Liver (tissue), 9 donors: ENCODE measurements around the gene COMMD4. TPM values are rescaled to one million over a fixed set of nuclear protein-coding genes. Genes with fewer than 3 reads are reported as not detected.

Experiments
- DNase-seq: peaks from one replicate; pipeline ENCODE4 v3.0.0-alpha.2; 2017; ENCODE audit warnings: low spot score
- H3K27ac ChIP-seq, 2 donors: one replicate each; pipeline ENCODE4 v1.7.0; 2013; ENCODE audit warnings: inconsistent platforms in 2 of 2, low read length in 2 of 2, control low read depth in 1 of 2, low read depth in 1 of 2, mild to moderate bottlenecking in 1 of 2
- H3K27me3 ChIP-seq, 4 donors: one replicate each; pipeline versions ENCODE4 v1.6.1 to v1.7.0; 2013; ENCODE audit warnings: low read length in 3 of 4, inconsistent platforms in 1 of 4, mild to moderate bottlenecking in 1 of 4, moderate library complexity in 1 of 4; ENCODE audit not compliant: control insufficient read depth in 4 of 4, insufficient read depth in 4 of 4
- H3K36me3 ChIP-seq, 4 donors: one replicate each; pipeline versions ENCODE4 v1.6.1 to v1.7.0; 2013; ENCODE audit warnings: low read length in 3 of 4, mild to moderate bottlenecking in 3 of 4, low read depth in 1 of 4, moderate library complexity in 1 of 4; ENCODE audit not compliant: control insufficient read depth in 4 of 4, insufficient read depth in 3 of 4
- H3K4me1 ChIP-seq, 4 donors: one replicate each; pipeline versions ENCODE4 v1.6.1 to v1.7.0; 2013; ENCODE audit warnings: low read length in 3 of 4, mild to moderate bottlenecking in 3 of 4, moderate library complexity in 1 of 4; ENCODE audit not compliant: control insufficient read depth in 4 of 4, insufficient read depth in 4 of 4
- H3K4me3 ChIP-seq, 3 donors: one replicate each; pipeline versions ENCODE4 v1.6.1 to v1.7.0; 2013; ENCODE audit warnings: low read length in 3 of 3, control low read depth in 1 of 3, low read depth in 1 of 3, mild to moderate bottlenecking in 1 of 3
- H3K9ac ChIP-seq, 2 donors: one replicate each; pipeline ENCODE4 v1.7.0; 2013; ENCODE audit warnings: low read length in 2 of 2, mild to moderate bottlenecking in 2 of 2, moderate library complexity in 2 of 2, control low read depth in 1 of 2, low read depth in 1 of 2
- H3K9me3 ChIP-seq, 4 donors: one replicate each; pipeline versions ENCODE4 v1.6.1 to v1.7.0; 2013; ENCODE audit warnings: low read length in 3 of 4; ENCODE audit not compliant: control insufficient read depth in 4 of 4
- ATF3 ChIP-seq: IDR thresholded peaks from 2 replicates; pipeline ENCODE4 v1.6.1; 2016; ENCODE audit warnings: antibody characterized with exemption
- CTCF ChIP-seq: fragments of 150-350 bp; IDR thresholded peaks from 2 replicates; pipeline ENCODE4 v1.5.1; 2017; ENCODE audit warnings: improper control_type of control experiment, low read depth, low read length; ENCODE audit not compliant: missing input control
- EGR1 ChIP-seq, 2 donors: IDR thresholded peaks; 2 replicates each; pipeline ENCODE4 v1.6.1; 2016 to 2018; ENCODE audit warnings: antibody characterized with exemption in 2 of 2, low read depth in 2 of 2
- FOXA2 ChIP-seq: IDR thresholded peaks from 2 replicates; pipeline ENCODE4 v1.6.1; 2016; ENCODE audit warnings: antibody characterized with exemption
- GABPA ChIP-seq, 2 donors: IDR thresholded peaks in 1 of 2; conservative IDR thresholded peaks in 1 of 2; 2 replicates each; pipeline ENCODE4 v1.6.1; 2016; ENCODE audit warnings: antibody characterized with exemption in 2 of 2, mild to moderate bottlenecking in 1 of 2, moderate library complexity in 1 of 2
- HNF4A ChIP-seq, 2 donors: conservative IDR thresholded peaks; 2 replicates each; pipeline ENCODE4 v1.6.1; 2016; ENCODE audit warnings: antibody characterized with exemption in 2 of 2, mild to moderate bottlenecking in 2 of 2
- JUND ChIP-seq, 2 donors: IDR thresholded peaks; 2 replicates each; pipeline ENCODE4 v1.6.1; 2016; ENCODE audit warnings: antibody characterized with exemption in 2 of 2
- RAD21 ChIP-seq, 2 donors: IDR thresholded peaks; 2 replicates each; pipeline ENCODE4 v1.6.1; 2016; ENCODE audit warnings: antibody characterized with exemption in 2 of 2, mild to moderate bottlenecking in 2 of 2
- RXRA ChIP-seq, 2 donors: IDR thresholded peaks; 2 replicates each; pipeline ENCODE4 v1.6.1; 2017 to 2018; ENCODE audit warnings: antibody characterized with exemption in 2 of 2, mild to moderate bottlenecking in 1 of 2
- SP1 ChIP-seq: IDR thresholded peaks from 2 replicates; pipeline ENCODE4 v1.6.1; 2018; ENCODE audit warnings: antibody characterized with exemption, mild to moderate bottlenecking
- TAF1 ChIP-seq: conservative IDR thresholded peaks from 2 replicates; pipeline ENCODE4 v1.6.1; 2016; ENCODE audit warnings: antibody characterized with exemption, mild to moderate bottlenecking
- WGBS: extraction: QIAGEN DNeasy Blood & Tissue Kit; methylation state at CpG from one replicate; pipeline ENCODE4 v1.1.7; 2013; 5-methylcytosine and 5-hydroxymethylcytosine counted together
- polyA plus RNA-seq, 2 donors: library from polyadenylated mRNA; stranded (reverse) in 1 of 2; unstranded in 1 of 2; fragments of 200-250 nt in 1 of 2; fragments of >200 nt in 1 of 2; fragmentation: Nextera tagmentation in 1 of 2; extraction: Ambion mirVana in 1 of 2; gene quantifications; one replicate each; pipeline versions ENCODE4 v1.2.1 to v1.2.3, GENCODE V29; 2013 to 2015
- total RNA-seq, 2 donors: library from RNA; depleted of rRNA; stranded (reverse); fragments of >200 nt; gene quantifications; one replicate each; pipeline ENCODE4 v1.2.3, GENCODE V29; 2014
- TF ChIP-seq, protein P1 (sequence below): IDR thresholded peaks from 2 replicates; pipeline ENCODE4 v1.6.1; 2016; ENCODE audit warnings: antibody characterized with exemption
- donor health status: healthy.
- donor health status: healthy.
- donor health status: healthy.
- donor health status: healthy.
- donor health status: healthy.

Gene COMMD4
- total and polyA plus RNA-seq, 4 donors, result 21.2 to 56.0 (median 37.3) TPM

DNA sequence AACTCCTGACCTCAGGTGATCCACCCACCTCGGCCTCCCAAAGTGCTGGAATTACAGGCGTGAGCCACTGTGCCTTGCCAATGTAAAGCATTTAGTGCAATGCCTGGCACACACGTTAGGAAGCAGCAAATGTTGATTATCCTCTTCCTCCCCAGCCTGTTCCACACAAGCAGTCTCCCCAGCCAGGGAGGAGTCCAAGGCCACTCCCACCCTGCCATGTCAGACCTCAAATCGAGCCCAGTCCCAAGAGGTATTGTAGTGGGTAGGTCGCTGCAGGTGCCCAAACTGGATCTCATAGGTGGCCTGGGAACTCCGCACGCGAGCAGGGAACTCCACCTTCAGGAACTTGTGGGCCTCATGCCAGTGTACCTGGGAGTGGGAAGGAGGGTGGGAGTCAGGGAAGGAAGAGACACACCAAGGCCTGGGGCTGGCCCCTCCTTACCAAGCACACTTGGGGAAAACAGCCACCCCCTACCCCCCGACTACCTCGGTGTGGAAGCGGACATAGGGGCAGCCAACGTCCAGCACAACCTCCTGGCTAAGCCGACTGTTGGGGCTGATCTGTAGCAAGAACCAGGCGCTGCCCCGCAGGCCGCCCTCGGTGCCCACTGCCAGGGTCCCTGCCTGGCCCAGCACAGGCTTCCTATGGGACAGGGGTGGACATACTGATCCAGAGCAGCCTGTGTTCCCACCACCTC is 22.3 kb downstream of the COMMD4 start:
- H3K9ac ChIP-seq, result no peak overlapping the region
- no peak for TF ChIP-seq SP1
- H3K9me3 ChIP-seq, result no peaks in the 10 kb centered on the region
- no peak overlapping the region for H3K4me3 ChIP-seq
- no peaks in the 10 kb centered on the region for H3K27me3 ChIP-seq
- H3K36me3 ChIP-seq, result peaks cover 10 to 70% (median 30%) of the 10 kb centered on the region in 4 donors
- DNase-seq, result no peak
- H3K4me1 ChIP-seq, result peaks cover 7 to 18% (median 15%) of the 10 kb centered on the region in 4 donors
- no peak overlapping the region for H3K27ac ChIP-seq
- WGBS, result 92% methylated on average over 17 of the region's 17 CpGs

DNA sequence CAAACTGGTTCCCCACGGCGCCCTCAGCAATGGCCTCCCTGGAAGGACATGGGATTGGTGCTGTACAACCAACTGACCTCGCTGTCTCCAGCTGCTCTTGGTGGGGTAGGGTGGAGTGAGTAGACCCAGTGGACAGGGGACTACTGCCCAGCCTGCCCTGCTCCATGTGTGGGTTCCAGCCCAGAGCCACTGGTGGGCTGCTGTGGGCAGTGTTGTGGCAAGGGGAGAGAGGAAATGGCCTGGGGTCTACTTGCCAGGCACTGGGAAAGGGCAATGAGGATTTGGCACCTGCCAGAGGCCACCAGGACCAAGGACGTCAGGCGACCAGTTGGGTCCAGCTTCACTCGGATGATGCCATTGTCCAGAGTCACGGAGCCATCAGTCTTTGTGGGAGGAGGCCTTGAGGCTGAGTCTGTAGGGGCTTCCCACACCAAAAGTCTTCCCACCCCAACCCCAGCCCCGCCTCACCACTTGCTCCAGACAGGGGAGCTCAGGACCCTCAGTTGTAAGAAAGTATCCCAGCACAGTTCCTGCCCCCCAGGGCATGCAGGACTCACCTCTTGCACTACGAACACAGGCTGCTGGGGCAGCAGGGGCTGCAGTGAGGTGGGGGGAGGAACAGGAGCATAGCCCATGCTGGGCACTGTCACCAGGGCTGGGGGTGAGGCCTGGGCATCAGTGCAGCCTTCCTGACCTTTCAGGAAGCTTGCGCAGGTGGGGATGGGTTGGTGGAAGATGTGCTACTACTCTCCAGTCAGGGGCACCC is 23.1 kb downstream of the COMMD4 start:
- peaks cover 3 to 10% (median 7%) of the 10 kb centered on the region in 4 donors for H3K4me1 ChIP-seq
- H3K36me3 ChIP-seq, result peaks cover 13 to 75% (median 31%) of the 10 kb centered on the region in 4 donors
- DNase-seq, result no peak
- no peak overlapping the region for H3K27ac ChIP-seq
- H3K27me3 ChIP-seq, result no peaks in the 10 kb centered on the region
- H3K9ac ChIP-seq, result no peak overlapping the region
- H3K4me3 ChIP-seq, result no peak overlapping the region
- 97% methylated on average over 10 of the region's 10 CpGs for WGBS
- no peaks in the 10 kb centered on the region for H3K9me3 ChIP-seq
- TF ChIP-seq RAD21 (IDR thresholded peaks at IDR 0.05) (no peak), HNF4A (conservative IDR thresholded peaks at IDR 0.05) (no peak), TAF1 (no peak), GABPA (IDR thresholded peaks at IDR 0.05 in 1 of 2, conservative IDR thresholded peaks at IDR 0.05 in 1 of 2) (no peak), ATF3 (no peak), RXRA (IDR thresholded peaks at IDR 0.05) (no peak), JUND (IDR thresholded peaks at IDR 0.05) (no peak), FOXA2 (no peak), CTCF (no peak), EGR1 (IDR thresholded peaks at IDR 0.05; ENCODE audit: low read depth in 2 of 2) (no peak)
- TF ChIP-seq, protein P1, sequence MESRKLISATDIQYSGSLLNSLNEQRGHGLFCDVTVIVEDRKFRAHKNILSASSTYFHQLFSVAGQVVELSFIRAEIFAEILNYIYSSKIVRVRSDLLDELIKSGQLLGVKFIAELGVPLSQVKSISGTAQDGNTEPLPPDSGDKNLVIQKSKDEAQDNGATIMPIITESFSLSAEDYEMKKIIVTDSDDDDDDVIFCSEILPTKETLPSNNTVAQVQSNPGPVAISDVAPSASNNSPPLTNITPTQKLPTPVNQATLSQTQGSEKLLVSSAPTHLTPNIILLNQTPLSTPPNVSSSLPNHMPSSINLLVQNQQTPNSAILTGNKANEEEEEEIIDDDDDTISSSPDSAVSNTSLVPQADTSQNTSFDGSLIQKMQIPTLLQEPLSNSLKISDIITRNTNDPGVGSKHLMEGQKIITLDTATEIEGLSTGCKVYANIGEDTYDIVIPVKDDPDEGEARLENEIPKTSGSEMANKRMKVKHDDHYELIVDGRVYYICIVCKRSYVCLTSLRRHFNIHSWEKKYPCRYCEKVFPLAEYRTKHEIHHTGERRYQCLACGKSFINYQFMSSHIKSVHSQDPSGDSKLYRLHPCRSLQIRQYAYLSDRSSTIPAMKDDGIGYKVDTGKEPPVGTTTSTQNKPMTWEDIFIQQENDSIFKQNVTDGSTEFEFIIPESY, result no peak
